Amniotic epithelial cell (primary cell): Measurements from ENCODE around the gene PPP1R36.
A peak's percentile ranks its signal among the peaks of the same experiment; 100 is the strongest.
"Not testable (repeated sequence)": the region's sequence is repeated elsewhere in the genome, so short reads cannot be mapped to it uniquely, and the experiment has no call there.

Experiments used
- DNase-seq: peaks from one replicate; pipeline ENCODE4 v3.0.0-alpha.2; 2010; ENCODE audit warnings: low read depth

Gene PPP1R36

DNA sequence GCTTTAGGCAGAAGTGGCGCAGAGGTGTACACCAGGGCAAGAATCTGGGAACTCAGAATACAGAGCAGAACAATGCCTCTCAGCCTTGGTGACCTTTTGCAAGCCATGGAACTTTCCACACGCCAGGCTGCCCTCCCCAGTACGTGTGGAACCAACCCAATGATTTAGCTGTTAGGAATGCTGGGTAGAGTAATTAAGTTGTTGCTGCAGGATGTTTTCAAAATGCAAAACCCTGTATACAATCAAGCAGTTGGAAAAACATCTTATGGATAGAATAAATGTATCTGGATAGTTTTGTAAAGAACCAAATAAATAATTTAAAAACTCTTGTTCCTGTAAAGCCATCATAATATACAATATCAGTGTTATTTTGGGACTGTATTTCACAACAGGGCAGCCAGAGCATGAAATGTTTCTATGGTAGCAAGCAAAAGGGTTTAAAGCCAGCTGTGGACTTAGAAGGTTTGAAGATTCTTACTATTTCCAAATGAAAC lies 19.4 kb downstream of the PPP1R36 start:
- DNase-seq, result peak; percentile 88

DNA sequence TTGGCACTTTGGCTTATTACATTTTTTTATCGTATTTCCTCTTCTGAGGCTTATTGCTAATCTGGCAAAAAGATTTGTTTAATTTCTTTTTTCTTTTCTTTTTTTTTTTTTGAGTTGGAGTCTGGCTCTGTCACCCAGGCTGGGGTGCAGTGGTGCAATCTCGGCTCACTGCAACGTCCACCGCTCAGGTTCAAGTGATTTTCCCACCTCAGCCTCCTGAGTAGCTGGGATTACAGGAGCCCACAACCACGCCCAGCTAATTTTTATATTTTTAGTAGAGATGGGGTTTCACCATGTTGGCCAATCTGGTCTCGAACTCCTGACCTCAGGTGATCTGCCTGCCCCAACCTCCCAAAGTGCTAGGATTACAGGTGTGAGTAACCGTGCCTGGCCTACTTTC lies 19.9 kb downstream of the PPP1R36 start:
- DNase-seq, result not testable (repeated sequence)

DNA sequence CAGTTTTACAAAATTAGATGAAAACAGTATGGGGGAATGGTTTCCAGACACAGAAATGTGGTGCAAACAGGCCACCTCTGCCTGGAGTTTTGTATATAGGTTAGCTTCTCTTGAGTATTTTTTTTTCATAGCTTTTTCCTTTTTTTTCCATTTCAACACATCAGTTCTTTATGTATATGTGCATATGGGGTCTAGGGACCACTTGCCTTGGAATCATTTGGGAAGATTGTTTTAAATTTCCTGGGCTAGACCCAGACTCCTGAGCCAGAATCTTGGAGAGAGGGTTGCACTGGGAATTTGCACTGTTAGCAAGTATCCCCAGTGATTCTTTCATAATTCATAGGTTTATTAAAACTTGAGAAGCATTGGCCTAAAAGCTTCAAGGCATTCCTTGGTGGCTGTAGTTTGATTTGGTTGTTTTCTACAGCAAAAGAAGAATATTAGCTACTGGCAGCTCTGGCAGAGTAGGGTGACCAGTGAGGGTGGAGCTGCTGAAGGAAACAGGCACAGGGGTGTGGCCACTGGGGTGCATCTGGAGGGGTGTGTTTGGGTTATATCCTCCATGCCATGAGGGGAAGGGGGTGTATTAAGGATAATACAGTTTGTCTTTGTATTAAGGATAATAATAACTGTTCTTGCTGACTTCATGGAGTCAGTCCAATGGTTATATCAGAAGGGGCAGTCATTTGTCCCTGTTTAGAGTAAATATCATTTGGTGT lies 22.8 kb downstream of the PPP1R36 start:
- DNase-seq, result no peak

DNA sequence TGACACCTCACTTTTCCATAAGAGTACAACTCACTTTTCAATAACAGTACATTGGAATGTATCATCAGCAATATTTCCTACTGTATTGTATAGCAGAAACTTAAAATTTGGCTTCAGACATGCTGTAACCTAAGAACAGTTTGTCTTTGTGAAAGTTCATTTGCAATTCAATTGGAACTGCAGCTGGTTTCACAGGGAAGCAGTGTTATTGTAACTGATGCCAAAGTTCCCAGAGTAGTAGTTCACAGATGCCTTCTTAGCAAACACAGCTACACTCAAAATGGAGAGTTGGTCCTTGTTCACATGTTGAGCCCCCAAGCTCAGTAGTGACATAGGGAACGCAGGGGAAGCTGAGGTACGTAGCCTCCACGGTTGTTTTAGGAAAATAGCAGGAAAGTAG lies 23.3 kb downstream of the PPP1R36 start:
- no peak for DNase-seq

DNA sequence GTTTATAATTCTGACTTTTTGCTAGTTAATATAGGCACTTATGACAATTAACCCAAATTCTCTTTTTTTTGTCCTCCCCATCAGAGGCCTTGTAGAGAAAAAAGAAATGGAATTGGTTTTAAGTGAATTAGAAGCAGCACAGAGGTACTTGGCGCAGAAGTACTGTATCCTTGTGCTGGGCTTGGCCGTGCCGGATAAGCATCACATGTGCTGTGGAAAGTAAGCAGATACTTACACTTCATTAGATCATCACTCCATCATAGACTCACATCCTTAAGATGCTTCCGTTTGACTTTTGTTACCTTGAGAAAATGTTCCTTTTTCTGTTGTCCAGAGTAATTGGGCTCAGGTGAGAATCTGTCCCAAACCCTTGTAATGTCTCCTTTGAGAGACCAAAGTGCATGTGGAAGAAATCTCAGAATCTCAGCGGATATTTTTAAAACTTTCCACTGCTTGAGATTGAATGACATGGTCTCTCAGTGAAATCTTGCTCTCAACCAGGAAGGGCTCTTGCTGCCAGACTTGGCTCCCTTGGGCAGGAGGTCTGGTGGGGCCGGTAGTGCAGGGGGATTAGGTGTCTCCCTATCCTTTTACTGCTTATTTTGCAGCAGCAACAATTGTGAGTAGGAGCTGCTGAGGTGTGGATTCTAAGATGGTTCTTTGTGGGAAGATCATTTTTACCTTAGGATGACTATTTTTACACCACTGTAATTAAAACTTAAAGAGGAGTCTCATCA lies 24.8 kb downstream of the PPP1R36 start:
- DNase-seq, result no peak

DNA sequence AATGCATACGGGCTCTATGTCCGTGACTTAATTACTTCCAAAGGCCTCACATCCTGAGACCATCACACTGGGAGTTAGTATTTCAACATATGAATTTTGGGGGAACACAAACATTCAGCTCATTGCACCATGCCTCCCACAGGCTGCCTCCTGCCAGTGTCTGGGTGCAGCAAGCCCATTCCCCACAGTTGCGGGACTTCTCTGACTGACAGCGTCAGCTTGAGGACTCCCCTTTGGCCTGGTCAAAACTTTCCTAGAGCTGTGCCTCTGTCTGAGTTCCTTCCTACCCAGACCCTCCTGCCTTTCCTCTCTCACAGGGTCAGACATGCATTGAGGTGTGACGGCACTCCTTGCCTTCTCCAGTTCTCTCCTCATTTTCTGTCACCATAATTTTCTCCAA lies 27.4 kb downstream of the PPP1R36 start:
- no peak for DNase-seq

DNA sequence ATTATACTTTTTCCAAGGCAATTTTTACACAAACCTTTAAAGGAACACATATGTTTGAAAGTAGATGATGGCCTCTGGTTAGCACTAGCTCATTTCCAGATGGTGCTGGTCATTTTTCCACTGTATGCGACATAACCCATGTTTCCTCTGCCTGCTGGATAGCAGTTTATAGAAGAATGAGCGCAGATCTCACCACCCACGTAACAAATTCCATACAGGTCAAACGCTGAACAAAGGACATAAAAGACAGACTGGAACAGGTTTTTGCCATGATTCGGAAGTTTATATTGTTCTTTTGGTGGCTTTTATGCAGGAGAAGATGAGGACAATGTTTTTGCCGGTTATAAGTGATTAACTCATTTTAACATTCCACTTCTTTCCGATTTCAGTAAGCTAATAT lies 30.7 kb downstream of the PPP1R36 start:
- DNase-seq, result no peak

DNA sequence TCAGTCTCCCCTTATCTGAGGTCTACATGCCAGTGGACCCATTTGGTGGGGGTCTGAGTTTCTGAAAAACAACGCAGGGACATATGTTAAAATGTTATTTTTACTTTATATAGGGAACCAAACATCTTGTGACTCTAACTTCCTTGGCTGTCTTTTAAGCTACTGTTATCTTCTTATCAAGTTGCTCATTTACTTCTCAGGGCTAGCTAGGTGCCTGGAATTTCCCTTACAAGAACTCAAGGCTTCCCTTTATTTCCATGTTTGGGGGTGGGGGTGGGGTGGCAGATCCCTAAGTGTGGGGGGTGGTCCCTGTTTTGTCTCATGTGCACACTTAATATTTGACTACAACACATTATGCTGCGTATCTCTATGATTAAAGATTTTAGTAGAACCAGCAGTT lies 31.6 kb downstream of the PPP1R36 start:
- peak; percentile 6 for DNase-seq

DNA sequence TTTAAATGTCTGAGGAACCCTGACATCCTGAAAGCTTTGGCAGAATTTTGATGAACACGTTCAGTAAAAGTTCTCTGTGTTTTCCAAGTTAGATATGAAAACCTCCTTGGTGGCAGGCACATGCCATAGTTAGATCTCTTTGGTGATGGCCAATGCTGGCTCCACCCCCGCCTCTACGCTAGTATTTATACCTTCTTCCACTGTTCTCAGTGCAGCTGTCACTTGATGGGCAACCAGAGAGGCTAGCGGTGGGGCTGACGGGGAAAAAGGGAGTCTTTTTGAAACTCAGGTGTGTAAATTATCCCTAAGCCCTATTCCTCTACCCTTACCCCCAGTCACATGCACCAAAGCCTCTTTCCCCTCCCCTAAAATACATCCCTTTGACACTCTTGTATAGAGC lies 32.1 kb downstream of the PPP1R36 start:
- DNase-seq, result no peak

DNA sequence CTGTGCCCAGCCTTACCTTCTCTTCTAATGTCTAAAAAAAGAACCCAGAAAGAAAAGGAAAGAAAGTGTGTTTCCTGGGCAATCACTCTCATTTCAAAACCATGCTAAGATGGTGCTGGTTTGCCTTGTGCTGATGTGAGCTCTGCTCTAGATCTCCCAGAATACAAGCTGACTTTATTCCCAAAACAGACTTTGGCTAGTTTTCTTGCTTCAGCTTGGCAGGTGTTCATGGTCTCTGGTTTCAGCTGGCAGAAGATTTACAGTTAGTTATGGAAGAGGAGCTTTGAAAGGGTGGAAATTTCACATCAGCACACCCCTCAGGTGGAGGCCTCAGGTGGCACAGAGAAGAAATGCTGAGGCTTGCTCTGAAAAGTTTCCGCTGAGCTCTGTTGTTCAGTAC lies 34.4 kb downstream of the PPP1R36 start:
- DNase-seq, result no peak

DNA sequence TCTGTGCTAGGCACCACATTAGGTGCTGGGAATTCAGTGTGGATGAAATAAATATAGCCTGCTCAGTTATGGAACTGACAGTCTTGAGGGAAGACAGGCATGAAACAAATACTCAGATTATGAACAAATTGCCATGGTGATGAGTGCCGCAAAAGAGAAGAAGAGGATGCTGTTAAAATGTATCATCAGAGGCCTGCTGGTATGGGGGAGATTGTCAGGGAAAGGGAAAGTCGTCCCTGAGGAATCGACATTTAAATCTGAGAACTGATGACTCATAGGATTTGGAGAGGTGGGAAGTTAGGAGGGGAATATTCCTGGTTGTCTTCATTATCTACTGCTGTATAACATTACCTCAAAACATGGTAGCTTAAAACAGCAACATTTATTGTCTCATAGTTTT lies 42.0 kb downstream of the PPP1R36 start:
- DNase-seq, result peak; percentile 43

DNA sequence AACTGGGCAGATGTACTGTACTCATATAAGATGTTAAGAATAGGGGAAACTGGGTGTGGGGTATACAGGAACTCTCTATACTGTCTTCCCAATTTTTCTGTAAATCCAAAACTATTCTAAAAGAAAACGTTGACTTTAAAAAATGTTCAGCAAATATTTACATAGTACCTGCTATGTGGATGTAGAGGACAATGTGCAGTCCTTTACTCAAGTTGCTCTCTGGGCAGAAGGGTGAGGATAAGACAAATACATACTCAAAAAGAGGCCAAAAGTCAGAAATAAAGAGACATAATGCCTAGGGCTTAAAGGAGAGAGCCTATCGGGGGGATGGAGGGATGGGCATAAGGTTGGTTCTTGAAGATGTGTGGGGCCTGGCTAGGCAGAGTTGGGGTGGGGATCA lies 44.7 kb downstream of the PPP1R36 start:
- no peak for DNase-seq

DNA sequence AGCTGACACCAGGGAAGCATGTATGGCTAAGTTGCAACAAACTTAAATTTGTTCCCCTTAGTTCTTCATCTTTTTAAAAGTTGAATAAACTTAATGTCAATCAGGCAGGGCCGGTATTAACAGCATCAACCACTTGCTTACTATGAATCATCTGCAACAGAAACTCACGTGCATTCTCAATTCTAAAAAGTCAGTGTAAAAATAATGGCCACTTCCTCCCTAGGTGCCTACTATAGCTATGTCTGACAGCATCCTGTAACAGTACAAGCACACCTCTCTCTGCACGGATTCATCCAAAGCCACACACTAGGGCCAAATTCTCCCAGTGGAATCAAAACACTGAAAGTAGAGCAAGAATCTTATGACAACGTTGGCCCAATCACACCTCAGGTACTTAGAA lies 48.6 kb downstream of the PPP1R36 start:
- no peak for DNase-seq

DNA sequence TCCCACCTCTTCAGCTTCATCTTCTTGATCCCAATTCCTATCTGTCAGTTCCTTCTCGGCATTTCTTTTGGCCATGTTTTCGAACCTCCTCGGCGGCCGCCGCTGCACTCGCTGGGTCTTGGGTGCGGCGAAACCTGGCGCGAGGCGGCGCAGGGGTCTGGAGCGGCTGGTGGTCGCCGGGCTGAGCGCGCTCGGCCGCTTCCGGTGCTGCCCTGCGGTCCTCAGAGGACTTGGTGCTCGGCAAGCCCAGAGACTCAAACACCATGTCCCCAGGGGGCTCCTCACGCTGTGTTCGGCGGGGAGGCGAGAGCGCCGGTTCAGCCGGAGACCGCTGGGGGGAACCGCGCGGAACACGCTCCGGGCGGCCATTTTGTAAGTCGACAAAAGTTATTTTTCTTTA lies 51.8 kb downstream of the PPP1R36 start:
- no peak for DNase-seq

DNA sequence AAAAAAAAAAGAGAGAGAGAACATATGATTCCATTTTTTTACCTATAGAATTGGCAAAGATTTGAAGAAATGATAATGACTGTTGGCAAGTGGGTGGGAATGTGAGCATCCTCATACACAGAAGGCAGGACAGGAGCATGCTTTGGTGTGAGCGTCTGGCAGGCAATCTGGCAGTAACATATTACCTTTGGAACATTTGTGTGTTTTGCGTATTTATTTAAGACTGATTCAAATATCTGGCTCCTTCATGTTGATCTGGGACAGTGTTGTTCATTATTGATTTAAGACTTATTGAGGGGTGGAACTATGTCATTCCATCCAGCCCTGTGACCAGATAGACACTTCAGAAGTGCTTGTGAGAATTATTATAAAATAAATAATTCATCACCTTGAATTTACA lies 53.1 kb downstream of the PPP1R36 start:
- no peak for DNase-seq

DNA sequence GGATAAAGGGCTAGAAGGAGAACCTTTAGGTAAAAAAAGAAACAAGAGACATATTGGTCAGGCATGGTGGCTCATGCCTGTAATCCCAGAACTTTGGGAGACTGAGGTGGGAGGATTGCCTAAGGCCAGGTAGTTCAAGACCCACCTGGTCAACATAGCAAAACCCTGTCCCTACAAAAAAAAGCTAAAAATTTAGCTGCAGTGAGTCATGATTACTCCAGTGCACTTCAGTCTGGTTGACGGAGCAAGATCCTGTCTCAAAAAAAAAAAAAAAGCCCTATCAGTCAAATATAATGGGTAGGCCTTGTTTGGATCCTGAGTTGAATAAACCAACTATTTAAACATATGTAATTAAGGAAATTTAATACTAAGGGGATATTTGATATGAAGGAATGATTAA lies 54.2 kb downstream of the PPP1R36 start:
- no peak for DNase-seq

DNA sequence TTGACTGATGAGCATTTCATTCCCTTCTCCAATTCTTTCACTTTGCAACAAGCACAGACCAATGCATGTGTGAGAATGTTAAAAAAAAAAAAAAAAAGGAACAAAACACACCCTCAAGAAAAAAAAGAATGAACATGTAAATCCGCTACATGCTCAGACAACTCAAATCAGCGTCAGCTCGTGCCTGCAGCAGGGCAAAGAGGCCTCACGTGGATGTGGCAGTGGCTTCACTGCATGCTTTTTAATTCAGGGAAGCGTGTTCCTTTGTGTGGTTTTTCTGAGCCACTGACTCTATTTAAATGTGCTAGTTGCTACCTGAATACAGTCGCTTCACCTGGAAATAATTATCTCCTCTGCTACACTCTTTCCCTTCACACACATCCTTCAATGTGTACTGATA lies 55.1 kb downstream of the PPP1R36 start:
- DNase-seq, result no peak

DNA sequence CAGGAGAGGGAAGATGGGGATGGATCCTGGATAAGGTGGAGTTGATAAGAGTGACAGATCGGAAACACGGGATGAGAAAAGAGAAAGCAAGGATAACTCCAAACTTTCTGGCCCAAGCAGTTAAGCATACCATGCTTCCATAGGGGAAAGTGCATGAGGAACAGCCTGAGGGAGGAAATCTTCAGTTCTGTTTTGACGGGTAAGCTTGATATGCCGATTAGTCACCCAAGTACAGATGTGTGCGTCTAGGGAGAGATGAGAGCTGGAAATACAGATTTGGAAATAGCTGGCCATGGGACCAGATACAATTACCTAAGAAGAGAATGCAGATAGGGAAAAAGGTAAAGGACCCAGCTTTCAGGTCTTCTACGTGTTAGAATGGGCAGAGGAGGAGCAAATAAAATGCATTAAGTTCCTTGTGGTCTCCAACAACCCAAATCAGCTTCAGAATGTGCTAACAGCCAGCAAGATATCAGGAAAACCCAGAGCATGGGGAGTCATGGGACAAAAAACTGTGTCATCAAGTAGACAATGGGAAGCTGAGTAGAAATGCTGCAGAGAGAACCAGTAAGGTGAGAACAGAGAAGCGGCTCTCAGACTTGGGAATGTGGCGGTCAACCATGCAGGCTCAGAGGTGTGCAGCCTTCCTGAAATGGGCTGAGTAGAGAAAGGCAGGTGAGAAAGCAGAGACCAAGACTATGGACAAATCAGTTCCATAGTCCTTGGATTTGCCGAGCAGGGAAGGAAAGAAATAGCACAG lies 56.3 kb downstream of the PPP1R36 start:
- peak; percentile 74 for DNase-seq

DNA sequence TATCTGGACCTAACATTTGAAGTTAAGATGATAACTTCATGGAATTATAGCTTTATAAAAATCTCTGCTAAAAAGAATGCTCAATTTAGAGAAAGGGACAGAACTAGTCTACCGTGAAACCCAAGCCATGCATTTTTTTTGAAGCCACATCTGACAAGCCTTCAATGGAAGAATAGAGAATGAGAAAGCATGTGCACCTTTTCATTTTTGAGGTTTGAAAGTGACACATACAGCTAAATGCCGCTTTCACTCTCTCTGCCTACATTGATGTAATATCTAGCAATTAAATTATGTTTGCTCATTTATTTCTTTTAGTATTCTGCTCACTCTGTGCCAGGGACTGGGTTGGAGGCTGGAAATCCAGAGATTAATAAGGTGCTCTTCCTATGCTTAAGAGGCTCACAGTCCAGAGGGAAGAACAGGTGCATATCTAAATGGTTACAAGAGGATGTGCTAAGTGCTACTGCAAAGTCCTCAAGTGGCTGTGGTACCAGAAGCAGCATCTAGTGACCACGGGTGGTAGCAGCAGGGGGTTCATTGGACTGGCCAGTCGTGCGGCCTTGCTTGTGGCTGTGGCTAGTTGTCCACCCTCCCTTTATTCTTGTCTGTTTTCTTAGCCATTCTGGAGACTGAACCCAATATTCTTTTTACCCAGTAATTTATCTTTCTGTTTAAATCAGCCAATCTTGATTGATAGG lies 60.4 kb downstream of the PPP1R36 start:
- DNase-seq, result no peak

DNA sequence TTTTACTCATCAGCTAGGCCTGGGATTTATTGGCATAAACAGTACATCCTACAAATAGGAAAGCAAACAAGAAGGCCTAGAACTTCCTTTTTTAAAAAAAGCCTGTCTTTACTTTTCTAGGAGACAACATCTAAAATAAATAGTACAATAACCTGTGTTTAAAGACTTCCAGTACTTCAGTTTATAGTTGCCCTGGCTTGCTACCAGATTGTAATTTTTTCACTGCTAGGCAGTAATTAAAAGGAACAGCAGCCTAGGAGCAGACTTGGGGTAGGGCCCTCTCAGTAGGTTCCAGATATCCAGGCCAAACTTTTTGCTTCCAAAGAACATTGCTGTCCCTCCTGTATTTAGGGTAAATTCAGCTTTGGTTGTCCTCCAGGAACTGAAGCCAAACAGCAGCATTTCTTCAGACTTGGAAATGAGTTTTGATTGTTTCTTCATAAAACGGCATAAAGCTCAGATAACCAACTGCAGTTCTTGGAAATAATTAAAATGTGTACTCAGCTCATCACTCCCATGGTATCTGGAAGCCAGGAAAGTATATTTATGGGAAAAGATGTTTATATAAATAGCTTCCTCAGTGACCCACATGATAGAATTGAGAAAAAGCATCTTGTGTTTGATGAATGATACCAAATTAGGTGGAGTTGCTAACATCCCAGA lies 61.7 kb downstream of the PPP1R36 start:
- peak; percentile 79 for DNase-seq

DNA sequence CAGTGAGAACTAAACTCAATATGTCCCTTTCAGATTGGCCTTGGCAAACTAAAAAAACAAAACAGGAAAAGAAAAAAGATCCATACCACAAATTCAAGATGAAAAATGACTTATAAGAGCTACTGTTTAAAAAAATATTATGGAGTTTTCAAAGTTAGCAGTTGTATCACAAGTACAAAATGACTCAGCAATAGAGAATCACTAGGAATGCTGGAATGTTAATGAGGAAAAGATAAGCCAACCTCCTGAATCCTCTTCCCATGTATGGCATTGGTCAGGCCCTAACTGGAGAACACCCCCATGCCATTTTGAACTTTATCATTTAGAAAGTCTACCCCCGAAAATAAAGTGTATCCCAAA lies 62.2 kb downstream of the PPP1R36 start:
- peak; percentile 93 for DNase-seq
